Heart right ventricle (tissue), 16 donors: ENCODE measurements around the gene HMGCL. TPM values are rescaled to one million over a fixed set of nuclear protein-coding genes. Genes with fewer than 3 reads are reported as not detected.

Experiments
- ATAC-seq, 8 donors: fragments of 200-7000 bp; cut with Tn5 transposase; one replicate each; pipeline ENCODE4 v1.9.1; 2020; ENCODE audit warnings: mild to moderate bottlenecking in 8 of 8, moderate library complexity in 8 of 8, moderate number of reproducible peaks in 1 of 8
- DNase-seq, 2 donors: peaks; one replicate each; pipeline ENCODE4 v3.0.0-alpha.2; 2020
- H3K27ac ChIP-seq, 10 donors: fragments of 200-600 bp; sonication (generic) in 2 of 10; one replicate each; pipeline versions ENCODE4 v1.5.0 to v1.8.0; 2020 to 2022; ENCODE audit warnings: mild to moderate bottlenecking in 3 of 10
- H3K27me3 ChIP-seq, 7 donors: fragments of 200-600 bp; one replicate each; pipeline ENCODE4 v1.8.0; 2021 to 2022; ENCODE audit warnings: mild to moderate bottlenecking in 2 of 7
- H3K36me3 ChIP-seq, 9 donors: fragments of 200-600 bp; sonication (generic) in 1 of 9; one replicate each; pipeline versions ENCODE4 v1.5.0 to v1.8.0; 2020 to 2022; ENCODE audit warnings: mild to moderate bottlenecking in 2 of 9
- H3K4me1 ChIP-seq, 9 donors: fragments of 200-600 bp; sonication (generic) in 1 of 9; one replicate each; pipeline versions ENCODE4 v1.5.0 to v1.8.0; 2020 to 2022; ENCODE audit warnings: mild to moderate bottlenecking in 4 of 9
- H3K4me3 ChIP-seq, 10 donors: fragments of 200-600 bp; sonication (generic) in 2 of 10; one replicate each; pipeline versions ENCODE4 v1.5.0 to v1.8.0; 2020 to 2022; ENCODE audit warnings: mild to moderate bottlenecking in 7 of 10, moderate library complexity in 2 of 10
- H3K9me3 ChIP-seq, 11 donors: fragments of 200-600 bp in 10 of 11; sonication (generic) in 2 of 11; one replicate each; pipeline versions ENCODE4 v1.5.0 to v1.8.0; 2013 to 2022; ENCODE audit warnings: mild to moderate bottlenecking in 2 of 11, control low read depth in 1 of 11, moderate library complexity in 1 of 11
- WGBS, 2 donors: extraction: QIAGEN DNeasy Blood & Tissue Kit; methylation state at CpG; one replicate each; pipeline ENCODE4 v1.1.7; 2013; ENCODE audit warnings: inconsistent platforms in 1 of 2; 5-methylcytosine and 5-hydroxymethylcytosine counted together
- intact Hi-C, 10 donors: fragments of 100-400 bp; cut with DNase I; formaldehyde crosslinking; loops; one replicate each; pipeline versions ENCODE4 v1.11.1 to v1.14.2; 2022
- polyA plus RNA-seq, 2 donors: library from polyadenylated mRNA; stranded (reverse); fragments of 200-250 nt; gene quantifications; one replicate each; pipeline ENCODE4 v1.2.3, GENCODE V29; 2013
- total RNA-seq, 10 donors: library from RNA; stranded (reverse); fragmentation: NEBNext Ultra II Directional in 3 of 10; extraction: Animal tissue kit (Norgen Biotek cat#: 25700) in 3 of 10; gene quantifications; one replicate each; pipeline versions ENCODE4 v1.2.1 to v1.2.4, GENCODE V29; 2021 to 2023
- TF ChIP-seq, protein P1 (sequence below), 9 donors: fragments of 200-600 bp; sonication (generic) in 2 of 9; IDR thresholded peaks; one replicate each; pipeline versions ENCODE4 v1.5.0 to v1.8.0; 2021 to 2022; ENCODE audit warnings: antibody characterized with exemption in 9 of 9, mild to moderate bottlenecking in 5 of 9, moderate library complexity in 1 of 9
- donor health status: Arrhythmogenic right ventricular cardiomyopathy.
- donor health status: ischemic (EF 13 %, LVEDD 7.1; RV severe dilation, severe dysfunction).
- donor health status: healthy with polysubstance abuse.
- donor health status: DM: no; HTN: yes; CAD: no.
- donor health status: DM: no; HTN: no; CAD: no.
- donor health status: ischemic (EF 25% LVEDD 6.9; RV normal size, moderate dysfunction).
- donor health status: ischemic (EF 25% LVEDD 5.7; RV mildly dilated, moderate dysfunction).
- donor health status: healthy.
- donor health status: DM: yes; HTN: yes; CAD: no.
- donor health status: Ischemic cardiomyopathy.
- donor health status: ischemic (EF 35%, LVEDD 5.7; RV mildly dilated, moderate dysfunction).
- donor health status: nonischemic (EF 11% LVEDD 7.7; RV severe dilation, severe dysfunction).
- donor health status: DM: yes; HTN: yes; CAD: no.
- donor health status: PGD.
- donor health status: ischemic (EF 29% LVEDD 5.4; RV normal size, mild dysfunction).
- donor health status: nonischemic (EF 23%, LVEDD 6.1; RV moderate dilation, normal function).

HMGCL gene
- total and polyA plus RNA-seq, 12 donors, result 25.7 to 44.3 (median 37.0) TPM

DNA sequence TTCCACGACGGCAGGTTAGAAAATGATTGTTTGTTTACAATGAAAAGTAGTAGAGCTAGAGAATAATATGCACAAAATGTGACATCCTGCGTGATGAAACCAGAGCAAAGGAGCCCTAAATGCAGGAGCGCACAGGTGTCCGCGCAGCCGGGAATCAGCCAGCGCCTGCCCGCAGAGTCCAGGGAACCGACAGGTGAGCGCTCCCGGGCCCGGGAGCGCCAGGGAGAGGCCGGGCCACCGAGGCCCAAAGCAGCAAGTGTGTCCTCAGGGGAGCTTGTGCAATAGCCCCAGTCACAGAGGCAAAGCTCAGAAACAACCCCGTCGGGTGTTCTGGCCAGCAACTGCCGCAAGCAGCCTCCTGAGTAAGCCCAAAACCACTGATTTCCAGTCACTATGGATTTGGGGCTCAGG is 23.9 kb downstream of the HMGCL start:
- TF ChIP-seq, protein P1, sequence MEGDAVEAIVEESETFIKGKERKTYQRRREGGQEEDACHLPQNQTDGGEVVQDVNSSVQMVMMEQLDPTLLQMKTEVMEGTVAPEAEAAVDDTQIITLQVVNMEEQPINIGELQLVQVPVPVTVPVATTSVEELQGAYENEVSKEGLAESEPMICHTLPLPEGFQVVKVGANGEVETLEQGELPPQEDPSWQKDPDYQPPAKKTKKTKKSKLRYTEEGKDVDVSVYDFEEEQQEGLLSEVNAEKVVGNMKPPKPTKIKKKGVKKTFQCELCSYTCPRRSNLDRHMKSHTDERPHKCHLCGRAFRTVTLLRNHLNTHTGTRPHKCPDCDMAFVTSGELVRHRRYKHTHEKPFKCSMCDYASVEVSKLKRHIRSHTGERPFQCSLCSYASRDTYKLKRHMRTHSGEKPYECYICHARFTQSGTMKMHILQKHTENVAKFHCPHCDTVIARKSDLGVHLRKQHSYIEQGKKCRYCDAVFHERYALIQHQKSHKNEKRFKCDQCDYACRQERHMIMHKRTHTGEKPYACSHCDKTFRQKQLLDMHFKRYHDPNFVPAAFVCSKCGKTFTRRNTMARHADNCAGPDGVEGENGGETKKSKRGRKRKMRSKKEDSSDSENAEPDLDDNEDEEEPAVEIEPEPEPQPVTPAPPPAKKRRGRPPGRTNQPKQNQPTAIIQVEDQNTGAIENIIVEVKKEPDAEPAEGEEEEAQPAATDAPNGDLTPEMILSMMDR (IDR thresholded peaks at IDR 0.05), result peak in 1 of 9 donors; percentile 5
- intact Hi-C loops, result loop anchor here in 1 of 10 donors (10.0 kb wide), 1 partner anchor 63 kb away; the partner anchor contains the start of gene FUCA1
- Histone ChIP-seq H3K9me3 (no peaks in the 10 kb centered on the region), H3K4me3 (peak overlapping the region; percentile 45 to 98 (median 89)), H3K27ac (peak overlapping the region; percentile 78 to 98 (median 94)), H3K27me3 (no peaks in the 10 kb centered on the region), H3K4me1 (peaks cover 11 to 26% (median 22%) of the 10 kb centered on the region in 9 donors), H3K36me3 (peaks cover 0 to 54% (median 0%) of the 10 kb centered on the region in 9 donors)
- WGBS, 2 donors, result 21% methylated on average over 19 of the region's 19 CpGs
- ATAC-seq (peak in 1 of 8 donors; percentile 1), DNase-seq (no peak)

DNA sequence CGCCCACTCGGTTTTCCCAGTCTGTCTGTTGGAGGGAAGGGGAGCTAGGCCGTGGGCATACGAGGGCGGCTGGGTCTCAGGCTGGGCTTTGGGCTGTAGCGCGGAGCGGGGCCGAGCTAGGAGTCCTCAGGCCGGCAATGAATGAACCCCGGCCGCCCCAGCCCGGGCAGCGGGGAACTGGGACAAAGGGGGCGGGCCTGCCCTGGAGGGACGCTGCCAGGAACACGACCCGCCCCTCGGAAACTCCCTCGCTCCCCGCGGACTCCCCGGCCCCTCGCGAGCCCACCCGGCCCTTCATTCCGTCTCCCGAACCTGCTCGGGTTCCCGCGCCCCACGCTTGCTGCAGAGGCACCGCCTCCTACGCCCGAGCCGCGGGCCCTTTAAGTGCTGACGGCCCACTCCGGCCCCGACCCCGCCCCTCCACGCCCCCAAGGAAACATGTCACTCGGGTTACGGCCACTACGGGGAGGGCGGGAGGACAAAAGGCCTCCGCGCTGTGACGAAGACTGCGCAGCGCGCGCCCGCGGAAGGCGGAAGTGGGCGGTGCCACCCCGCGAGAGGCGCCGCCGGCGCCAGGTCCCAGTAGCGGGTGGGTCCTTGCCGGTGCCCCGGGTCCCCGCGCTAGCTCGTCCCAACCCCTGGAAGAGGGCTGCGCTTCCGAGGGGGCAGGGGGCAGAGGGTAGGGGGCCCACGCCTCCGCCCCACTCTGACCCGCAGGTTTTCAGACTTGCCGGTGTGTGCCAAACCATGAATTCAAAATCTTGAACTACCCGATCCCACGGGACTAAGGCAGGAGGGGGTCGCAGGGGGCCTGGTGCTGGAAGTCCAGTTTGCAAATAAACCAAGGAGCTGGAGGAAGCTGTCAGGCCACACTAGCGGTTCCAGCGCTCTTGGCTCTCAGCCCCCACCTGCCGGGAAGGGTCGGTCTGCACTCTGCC is 24.6 kb downstream of the HMGCL start, which contains the start of gene GALE:
TSS of gene GALE (minus strand) at position 355 of the 938 bp plus-strand sequence. CDS start 1,747 bp downstream, outside the sequence.
- Histone ChIP-seq H3K4me3 (peak within 1 kb of the TSS; percentile 72 to 98 (median 89)), H3K27me3 (no peaks in the 10 kb centered on the region), H3K36me3 (peaks cover 0 to 53% (median 4%) of the 10 kb centered on the region in 9 donors), H3K9me3 (no peaks in the 10 kb centered on the region), H3K27ac (peak within 1 kb of the TSS; percentile 78 to 98 (median 94)), H3K4me1 (peaks cover 11 to 26% (median 22%) of the 10 kb centered on the region in 9 donors)
- DNase-seq (peak; percentile 98), ATAC-seq (peak; percentile 94 to 97 (median 96))
- TF ChIP-seq, protein P1 (IDR thresholded peaks at IDR 0.05), result no peak
- WGBS, 2 donors, result 0% methylated on average over 80 to 81 of the region's 82 CpGs
- intact Hi-C loops, result loop anchor here in 1 of 10 donors (10.0 kb wide), 1 partner anchor 64 kb away; the partner anchor contains the start of gene FUCA1

DNA sequence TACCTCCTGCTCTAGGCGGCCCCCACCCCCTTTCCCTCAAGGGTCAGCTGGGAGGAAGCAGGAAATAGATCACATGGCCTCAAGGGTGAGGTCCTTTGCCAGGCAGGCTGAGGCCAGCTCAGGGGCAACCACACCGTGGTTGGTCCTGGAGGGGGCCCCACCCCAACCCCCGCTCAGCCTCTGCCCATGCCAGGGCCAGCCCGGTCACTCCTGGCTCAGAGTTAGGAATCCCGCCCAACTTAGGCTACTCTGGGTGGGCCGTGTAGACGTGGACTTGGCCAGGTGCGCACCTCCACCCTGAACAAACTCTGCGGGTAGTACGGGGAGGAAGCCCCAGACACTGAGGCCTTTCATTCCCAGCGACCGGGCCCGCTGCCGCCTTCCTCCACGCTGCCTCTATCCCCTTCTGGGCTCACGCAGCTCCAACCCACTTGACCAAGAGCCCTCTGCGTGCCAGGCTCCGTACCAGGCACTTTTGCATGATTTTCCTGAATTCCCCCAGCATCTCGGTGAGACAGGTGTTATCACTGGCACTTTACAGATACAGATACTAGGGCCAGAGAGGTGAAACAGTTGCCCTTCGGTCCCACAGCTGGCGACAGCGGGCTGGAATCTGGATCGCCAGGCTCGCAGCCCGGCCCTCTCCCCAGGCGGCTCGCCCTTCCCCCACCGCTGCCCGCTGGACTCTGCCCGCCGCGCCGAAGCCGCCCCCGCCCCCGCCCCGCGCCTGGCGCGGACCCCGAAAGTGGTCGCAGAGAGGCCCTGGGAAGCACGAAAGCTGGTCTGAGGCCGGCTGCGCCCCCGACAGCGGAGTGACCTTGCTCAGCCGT is 25.4 kb downstream of the HMGCL start:
- intact Hi-C loops, result loop anchor here in 1 of 10 donors (10.0 kb wide), 1 partner anchor 65 kb away; the partner anchor contains the start of gene FUCA1
- 2 to 3% methylated on average over 45 to 48 of the region's 48 CpGs for WGBS, 2 donors
- ATAC-seq, result peak; percentile 14 to 52 (median 34)

More for the DNA sequence above, 25.4 kb downstream of the HMGCL start:
- Histone ChIP-seq H3K27me3 (no peaks in the 10 kb centered on the region), H3K27ac (peak overlapping the region; percentile 78 to 98 (median 94)), H3K4me1 (peaks cover 11 to 26% (median 22%) of the 10 kb centered on the region in 9 donors), H3K9me3 (no peaks in the 10 kb centered on the region), H3K4me3 (peak overlapping the region; percentile 72 to 98 (median 89)), H3K36me3 (peaks cover 0 to 54% (median 7%) of the 10 kb centered on the region in 9 donors)
- DNase-seq, result peak; percentile 48 to 52
- TF ChIP-seq, protein P1 (IDR thresholded peaks at IDR 0.05), result no peak
